Measurements from ENCODE around the gene CATSPERD.
A peak's percentile ranks its signal among the peaks of the same experiment; 100 is the strongest.
"Not testable (repeated sequence)": the region's sequence is repeated elsewhere in the genome, so short reads cannot be mapped to it uniquely, and the experiment has no call there.

CATSPERD gene

GRCh38 chr19:5684694-5685430, 35.6 kb upstream of the CATSPERD start:
- no peak for DNase-seq

GRCh38 chr19:5686326-5686646, 34.2 kb upstream of the CATSPERD start:
- DNase-seq = no peak

GRCh38 chr19:5686647-5687359, 33.6 kb upstream of the CATSPERD start:
- peak; percentile 31 to 94 (median 83) for DNase-seq

- DNase-seq = no peak
These were observed 32.9 kb upstream of the CATSPERD start for GRCh38 chr19:5687360-5688198.

GRCh38 chr19:5688262-5688881, 32.1 kb upstream of the CATSPERD start:
- DNase-seq = not testable (repeated sequence)

GRCh38 chr19:5690125-5690954, 30.1 kb upstream of the CATSPERD start, which contains the start of gene RPL36:
Gene RPL36, plus strand, starts transcription at chr19:5690295. Its CDS starts 213 bp downstream, at chr19:5690508.
- peak; percentile 81 to 99 (median 93) for DNase-seq

GRCh38 chr19:5690955-5691821, 29.2 kb upstream of the CATSPERD start:
- DNase-seq = peak in 22 of 56 donors; percentile 12 to 52 (median 36)

GRCh38 chr19:5691822-5692722, 28.4 kb upstream of the CATSPERD start:
- peak in 2 of 56 donors; percentile 34 to 35 for DNase-seq

GRCh38 chr19:5692723-5693194, 27.7 kb upstream of the CATSPERD start:
- no peak for DNase-seq

GRCh38 chr19:5693195-5694166, 27.0 kb upstream of the CATSPERD start:
- no peak for DNase-seq

- no peak for DNase-seq
These were observed 26.1 kb upstream of the CATSPERD start for GRCh38 chr19:5694167-5694955.

- no peak for DNase-seq
These were observed 25.3 kb upstream of the CATSPERD start for GRCh38 chr19:5694956-5695648.

GRCh38 chr19:5695649-5696195, 24.7 kb upstream of the CATSPERD start:
- no peak for DNase-seq

- DNase-seq = no peak
These were observed 24.0 kb upstream of the CATSPERD start for GRCh38 chr19:5696196-5697021.

All from amygdala (tissue), 56 donors.